ENCODE data around the gene KPNA3. TPM values are rescaled to one million over a fixed set of nuclear protein-coding genes. Genes with fewer than 3 reads are reported as not detected.
"Not testable (repeated sequence)": the region's sequence is repeated elsewhere in the genome, so short reads cannot be mapped to it uniquely, and the experiment has no call there.

Gene KPNA3
- total and polyA plus RNA-seq, 4 donors: 16.2 to 41.6 (median 24.1) TPM

DNA sequence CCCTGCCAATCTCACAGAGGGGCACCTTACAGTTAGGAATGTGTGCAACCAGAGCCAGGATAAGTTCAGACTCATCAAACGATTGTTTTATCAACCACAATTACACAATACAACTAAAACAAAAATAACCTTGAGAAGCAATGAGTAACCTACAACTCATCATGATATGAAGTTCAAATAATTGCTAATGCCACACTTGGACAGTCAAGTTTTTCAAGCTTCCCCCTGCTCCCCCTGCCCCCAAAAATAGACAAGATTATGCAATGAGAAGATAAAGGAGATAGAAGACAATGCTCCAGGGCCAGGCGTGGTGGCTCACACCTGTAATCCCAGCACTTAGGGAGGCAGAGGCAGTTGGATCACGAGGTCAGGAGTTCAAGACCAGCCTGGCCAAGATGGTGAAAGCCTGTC is 13.6 kb upstream of the KPNA3 start:
- Histone ChIP-seq H3K4me1 (ENCODE audit: control insufficient read depth in 5 of 5, insufficient read depth in 5 of 5, low read length in 5 of 5) (peaks cover 0 to 6% (median 0%) of the 10 kb centered on the region in 5 donors), H3K27ac (ENCODE audit: low read depth in 1 of 2, low read length in 1 of 2) (no peak overlapping the region), H3K4me3 (no peak overlapping the region), H3K9me3 (ENCODE audit: control insufficient read depth in 4 of 4, insufficient read depth in 3 of 4, low read length in 3 of 4) (no peaks in the 10 kb centered on the region), H3K36me3 (ENCODE audit: control insufficient read depth in 4 of 4, insufficient read depth in 4 of 4, low read length in 4 of 4) (no peaks in the 10 kb centered on the region), H3K27me3 (ENCODE audit: control insufficient read depth in 3 of 3, insufficient read depth in 3 of 3, low read length in 2 of 3) (no peaks in the 10 kb centered on the region), H3K9ac (ENCODE audit: insufficient read depth in 1 of 2, low read length in 2 of 2) (no peak overlapping the region)
- TF ChIP-seq CTCF (IDR thresholded peaks at IDR 0.05; ENCODE audit: control extremely low read depth, extremely low read depth): no peak
- DNase-seq (no peak), ATAC-seq (ENCODE audit: insufficient read depth, low FRiP score) (no peak)
- WGBS, 2 donors: 57% methylated on average over 3 of the region's 3 CpGs

GRCh38 chr13:49803047-49803446 is 10.6 kb upstream of the KPNA3 start:
- H3K4me1 ChIP-seq (ENCODE audit: control insufficient read depth in 5 of 5, insufficient read depth in 5 of 5, low read length in 5 of 5); H3K9ac ChIP-seq (ENCODE audit: insufficient read depth in 1 of 2, low read length in 2 of 2); H3K4me3 ChIP-seq; H3K27ac ChIP-seq (ENCODE audit: low read depth in 1 of 2, low read length in 1 of 2); H3K9me3 ChIP-seq (ENCODE audit: control insufficient read depth in 4 of 4, insufficient read depth in 3 of 4, low read length in 3 of 4); H3K36me3 ChIP-seq (ENCODE audit: control insufficient read depth in 4 of 4, insufficient read depth in 4 of 4, low read length in 4 of 4); ATAC-seq (ENCODE audit: insufficient read depth, low FRiP score); H3K27me3 ChIP-seq (ENCODE audit: control insufficient read depth in 3 of 3, insufficient read depth in 3 of 3, low read length in 2 of 3); DNase-seq: not testable (repeated sequence)
- WGBS, 2 donors: 75 to 86% methylated on average over 10 of the region's 10 CpGs

DNA sequence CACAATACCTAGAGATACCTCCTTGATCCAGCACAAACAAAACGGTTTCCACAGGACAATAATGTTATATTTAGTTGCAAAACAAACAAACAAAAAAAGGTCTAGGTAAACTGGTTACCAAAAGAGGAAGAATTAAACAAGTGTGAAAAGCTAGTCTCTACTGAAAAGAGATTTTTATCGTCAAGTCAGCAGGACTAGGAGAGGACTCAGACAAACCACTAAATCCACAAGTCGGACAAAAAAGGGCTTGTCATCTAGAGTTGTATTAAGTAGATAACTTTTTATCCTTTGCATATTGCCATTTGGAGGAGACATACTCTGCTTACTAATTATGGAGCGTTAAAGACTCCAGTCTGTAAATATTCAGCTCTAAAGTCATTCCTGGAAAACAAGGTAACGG is 9.9 kb upstream of the KPNA3 start:
- H3K27me3 ChIP-seq (ENCODE audit: control insufficient read depth in 3 of 3, insufficient read depth in 3 of 3, low read length in 2 of 3): no peaks in the 10 kb centered on the region
- no peak overlapping the region for H3K27ac ChIP-seq (ENCODE audit: low read depth in 1 of 2, low read length in 1 of 2)
- WGBS, 2 donors: 67 to 72% methylated on average over 5 of the region's 5 CpGs
- H3K4me1 ChIP-seq (ENCODE audit: control insufficient read depth in 5 of 5, insufficient read depth in 5 of 5, low read length in 5 of 5): no peaks in the 10 kb centered on the region
- TF ChIP-seq CTCF (IDR thresholded peaks at IDR 0.05; ENCODE audit: control extremely low read depth, extremely low read depth): no peak
- H3K9ac ChIP-seq (ENCODE audit: insufficient read depth in 1 of 2, low read length in 2 of 2): no peak overlapping the region
- ATAC-seq (ENCODE audit: insufficient read depth, low FRiP score) (no peak), DNase-seq (no peak)
- no peak overlapping the region for H3K4me3 ChIP-seq
- no peaks in the 10 kb centered on the region for H3K36me3 ChIP-seq (ENCODE audit: control insufficient read depth in 4 of 4, insufficient read depth in 4 of 4, low read length in 4 of 4)
- H3K9me3 ChIP-seq (ENCODE audit: control insufficient read depth in 4 of 4, insufficient read depth in 3 of 4, low read length in 3 of 4): no peaks in the 10 kb centered on the region

GRCh38 chr13:49791711-49792549 is 552 bp downstream of the KPNA3 start:
- DNase-seq (peak in 2 of 3 donors; percentile 53 to 63), ATAC-seq (ENCODE audit: insufficient read depth, low FRiP score) (peak; percentile 16)
- WGBS, 2 donors: 0% methylated on average over 72 to 98 of the region's 98 CpGs
- Histone ChIP-seq H3K9me3 (ENCODE audit: control insufficient read depth in 4 of 4, insufficient read depth in 3 of 4, low read length in 3 of 4) (no peaks in the 10 kb centered on the region), H3K9ac (ENCODE audit: insufficient read depth in 1 of 2, low read length in 2 of 2) (peak overlapping the region; percentile 64 to 75), H3K4me1 (ENCODE audit: control insufficient read depth in 5 of 5, insufficient read depth in 5 of 5, low read length in 5 of 5) (peaks cover 5 to 22% (median 7%) of the 10 kb centered on the region in 5 donors), H3K4me3 (peak overlapping the region; percentile 87), H3K36me3 (ENCODE audit: control insufficient read depth in 4 of 4, insufficient read depth in 4 of 4, low read length in 4 of 4) (peaks cover 0 to 2% (median 0%) of the 10 kb centered on the region in 4 donors), H3K27ac (ENCODE audit: low read depth in 1 of 2, low read length in 1 of 2) (peak overlapping the region; percentile 89 to 99), H3K27me3 (ENCODE audit: control insufficient read depth in 3 of 3, insufficient read depth in 3 of 3, low read length in 2 of 3) (no peaks in the 10 kb centered on the region)
- no peak for TF ChIP-seq CTCF (IDR thresholded peaks at IDR 0.05; ENCODE audit: control extremely low read depth, extremely low read depth)

Measured in lung (tissue), 12 donors.